HG02798 (cell line): Measurements from ENCODE around the gene DEFB131A.
"Not testable (repeated sequence)": the region's sequence is repeated elsewhere in the genome, so short reads cannot be mapped to it uniquely, and the experiment has no call there.

Experiments used
- ATAC-seq: cut with Tn5 transposase; IDR thresholded peaks from one replicate; pipeline ENCODE4 v1.9.1; 2021; ENCODE audit warnings: mild to moderate bottlenecking; ENCODE audit not compliant: unreplicated experiment, poor library complexity

Gene DEFB131A

DNA sequence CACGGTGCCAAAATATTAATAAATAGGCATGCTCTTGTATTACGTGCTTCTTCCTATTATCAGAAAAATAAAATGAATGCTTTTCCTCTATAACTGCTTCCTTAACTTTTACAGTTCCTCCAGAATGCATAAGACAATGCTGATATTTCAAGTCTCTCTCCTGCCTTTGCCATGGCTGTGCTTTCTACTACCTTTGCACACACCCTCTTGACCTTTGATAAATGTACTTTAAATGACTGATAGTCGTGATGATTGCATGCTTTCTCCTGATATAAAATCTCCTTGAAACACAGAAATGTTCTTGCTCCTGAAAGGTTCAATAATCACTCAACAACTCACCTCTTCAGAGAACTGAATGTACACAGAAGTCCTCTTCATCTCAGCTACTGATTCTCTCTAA is at the start of gene DEFB131A:
Gene DEFB131A, plus strand, starts transcription at position 301 of the 400 bp plus-strand sequence. CDS start 120 bp downstream, outside the sequence.
- ATAC-seq = not testable (repeated sequence)

GRCh38 chr4:9405774-9406173 is 38.4 kb upstream of the DEFB131A start:
- not testable (repeated sequence) for ATAC-seq

- not testable (repeated sequence) for ATAC-seq
Observed at GRCh38 chr4:9406491-9406890, 37.7 kb upstream of the DEFB131A start.

DNA sequence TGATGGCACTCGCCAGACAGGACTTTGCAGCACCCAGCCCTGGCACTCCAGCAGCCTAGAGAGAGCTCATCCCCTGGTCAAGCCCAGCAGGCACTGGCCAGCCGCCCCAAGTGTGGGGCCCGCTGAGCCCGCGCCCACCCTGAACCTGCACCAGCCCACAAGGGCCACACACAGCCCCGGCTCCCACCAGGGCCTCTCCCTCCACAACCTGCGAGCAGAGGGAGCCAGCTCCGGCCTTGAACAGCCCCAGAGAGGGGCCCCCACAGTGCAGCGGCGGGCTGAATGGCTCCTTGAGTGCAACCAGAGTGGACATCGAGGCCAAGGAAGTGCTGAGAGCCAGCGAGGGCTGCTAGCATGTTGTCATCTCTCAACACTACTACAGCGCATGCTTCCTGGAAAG is 34.4 kb upstream of the DEFB131A start:
- ATAC-seq = no peak

GRCh38 chr4:9421884-9422455 is 22.2 kb upstream of the DEFB131A start:
- not testable (repeated sequence) for ATAC-seq

- not testable (repeated sequence) for ATAC-seq
Observed at GRCh38 chr4:9425916-9426315, 18.3 kb upstream of the DEFB131A start.

- not testable (repeated sequence) for ATAC-seq
Observed at GRCh38 chr4:9430061-9430460, 14.2 kb upstream of the DEFB131A start.

GRCh38 chr4:9433320-9433719 is 10.9 kb upstream of the DEFB131A start:
- not testable (repeated sequence) for ATAC-seq

DNA sequence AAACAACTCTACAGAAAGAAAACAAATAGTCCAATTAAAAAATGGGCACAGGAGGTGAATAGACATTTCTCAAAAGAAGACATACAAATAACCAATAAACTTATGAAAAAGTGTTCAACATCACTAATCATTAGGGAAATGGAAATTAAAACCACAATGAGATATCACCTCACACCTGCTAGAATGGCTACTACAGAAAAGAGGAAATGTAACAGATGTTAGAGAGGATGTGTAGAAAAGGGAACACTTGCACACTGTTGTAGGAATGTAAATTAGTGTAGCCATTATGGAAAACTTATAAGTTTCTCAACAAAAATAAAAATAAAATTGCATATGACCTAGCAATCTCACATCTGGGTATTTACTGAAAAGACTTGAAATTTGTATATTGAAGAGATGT is 7.5 kb upstream of the DEFB131A start:
- not testable (repeated sequence) for ATAC-seq

GRCh38 chr4:9442355-9442754 is 1.9 kb upstream of the DEFB131A start:
- not testable (repeated sequence) for ATAC-seq

GRCh38 chr4:9444681-9445080 is 467 bp downstream of the DEFB131A start:
- ATAC-seq = not testable (repeated sequence)

DNA sequence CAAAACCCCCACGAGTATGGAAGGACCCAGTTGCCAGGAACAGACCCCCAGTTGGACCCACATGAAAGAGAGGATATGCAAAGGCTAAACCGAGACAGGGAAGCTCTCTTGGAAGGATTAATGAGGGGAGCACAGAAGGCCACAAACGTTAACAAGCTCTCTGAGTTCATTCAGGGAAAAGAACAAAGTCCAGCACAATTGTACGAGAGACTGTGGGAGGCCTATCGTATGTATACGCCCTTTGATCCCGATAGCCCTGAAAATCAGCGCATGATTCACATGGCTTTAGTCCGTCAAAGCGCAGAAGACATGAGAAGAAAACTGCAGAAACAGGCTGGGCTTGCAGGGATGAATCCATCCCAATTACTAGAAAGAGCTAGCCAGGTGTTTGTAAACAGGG is 8.0 kb downstream of the DEFB131A start:
- ATAC-seq = not testable (repeated sequence)

DNA sequence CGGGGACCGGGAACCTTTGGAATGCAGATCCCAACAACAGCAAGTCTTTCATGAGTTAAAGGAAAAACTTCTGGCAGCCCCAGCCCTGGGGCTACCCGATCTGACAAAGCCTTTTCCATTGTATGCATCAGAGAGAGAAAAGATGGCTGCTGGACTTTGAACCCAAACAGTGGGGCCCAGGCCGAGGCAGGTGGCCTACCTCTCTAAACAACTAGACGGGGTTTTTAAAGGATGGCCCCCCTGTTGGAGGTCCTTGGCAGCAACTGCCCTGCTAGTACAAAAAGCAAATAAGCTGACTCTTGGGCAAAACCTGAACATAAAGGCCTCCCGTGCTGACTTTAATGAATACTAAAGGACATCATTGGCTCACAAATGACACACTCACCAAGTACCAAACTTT is 10.1 kb downstream of the DEFB131A start:
- ATAC-seq = not testable (repeated sequence)

DNA sequence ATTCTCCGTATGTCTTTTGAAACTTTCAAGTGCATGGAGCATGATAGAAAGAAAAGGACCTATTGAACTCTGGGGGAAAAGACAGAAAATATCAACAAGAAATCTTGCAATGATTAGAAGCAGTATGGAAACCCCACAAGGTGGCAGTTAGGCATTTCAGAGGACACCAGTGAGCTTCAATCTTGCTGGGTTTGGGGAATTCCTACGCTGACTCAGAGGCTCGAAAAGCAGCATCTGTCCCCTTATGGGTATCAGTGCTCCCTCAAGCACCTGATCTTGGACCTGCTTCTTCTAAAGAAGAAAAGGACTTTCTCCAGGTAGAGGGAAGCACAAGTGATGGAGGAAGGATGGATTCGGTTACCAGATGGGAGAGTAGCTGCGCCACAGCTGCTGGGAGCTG is 10.8 kb downstream of the DEFB131A start:
- ATAC-seq = not testable (repeated sequence)

GRCh38 chr4:9479466-9479865 is 35.3 kb downstream of the DEFB131A start:
- ATAC-seq = not testable (repeated sequence)

DNA sequence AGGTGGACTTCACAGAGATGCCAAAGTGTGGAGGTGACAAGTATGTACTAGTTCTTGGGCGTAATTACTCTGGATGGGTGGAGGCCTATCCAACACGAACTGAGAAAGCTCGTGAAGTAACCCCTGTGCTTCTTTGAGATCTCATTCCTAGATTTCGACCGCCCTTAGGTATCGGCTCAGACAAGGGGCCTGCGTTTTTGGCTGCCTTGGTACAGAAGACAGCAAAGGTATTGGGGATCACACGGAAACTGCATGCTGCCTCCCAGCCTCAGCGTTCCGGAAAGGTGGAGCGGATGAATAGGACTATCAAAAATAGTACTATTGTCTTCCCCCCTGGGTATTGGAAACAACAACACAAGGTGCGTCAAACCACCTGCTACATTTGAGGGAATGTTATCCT is 35.9 kb downstream of the DEFB131A start:
- not testable (repeated sequence) for ATAC-seq

GRCh38 chr4:9482871-9483270 is 38.7 kb downstream of the DEFB131A start:
- not testable (repeated sequence) for ATAC-seq

DNA sequence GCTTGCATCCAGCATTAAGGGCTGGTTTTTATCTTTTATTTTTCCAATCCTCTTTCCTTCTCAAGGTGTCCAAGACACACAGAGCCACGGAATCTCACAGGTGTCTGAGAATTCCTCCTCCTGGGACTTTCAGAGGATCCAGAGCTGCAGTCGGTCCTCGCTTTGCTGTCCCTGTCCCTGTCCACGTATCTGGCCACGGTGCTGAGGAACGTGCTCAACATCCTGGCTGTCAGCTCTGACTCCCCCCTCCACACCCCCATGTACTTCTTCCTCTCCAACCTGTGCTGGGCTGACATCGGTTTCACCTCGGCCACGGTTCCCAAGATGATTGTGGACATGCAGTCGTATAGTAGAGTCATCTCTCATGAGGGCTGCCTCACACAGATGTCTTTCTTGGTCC is 39.5 kb downstream of the DEFB131A start:
- ATAC-seq = not testable (repeated sequence)

DNA sequence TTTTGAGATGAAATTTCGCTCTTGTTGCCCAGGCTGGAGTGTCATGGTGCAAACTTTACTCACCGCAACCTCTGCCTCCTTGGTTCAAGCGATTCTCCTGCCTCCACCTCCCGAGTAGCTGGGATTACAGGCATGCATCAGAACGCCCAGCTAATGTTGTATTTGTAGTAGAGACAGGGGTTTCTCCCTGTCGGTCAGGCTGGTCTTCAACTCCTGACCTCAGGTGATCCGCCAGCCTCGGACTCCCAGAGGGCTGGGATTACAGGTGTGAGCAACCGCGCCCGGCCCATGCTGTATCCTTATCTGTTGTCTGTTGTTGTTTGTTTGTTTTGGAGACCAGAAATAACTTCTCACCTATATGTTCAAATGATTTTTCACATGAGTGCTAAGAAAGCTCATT is 42.7 kb downstream of the DEFB131A start:
- ATAC-seq = not testable (repeated sequence)

DNA sequence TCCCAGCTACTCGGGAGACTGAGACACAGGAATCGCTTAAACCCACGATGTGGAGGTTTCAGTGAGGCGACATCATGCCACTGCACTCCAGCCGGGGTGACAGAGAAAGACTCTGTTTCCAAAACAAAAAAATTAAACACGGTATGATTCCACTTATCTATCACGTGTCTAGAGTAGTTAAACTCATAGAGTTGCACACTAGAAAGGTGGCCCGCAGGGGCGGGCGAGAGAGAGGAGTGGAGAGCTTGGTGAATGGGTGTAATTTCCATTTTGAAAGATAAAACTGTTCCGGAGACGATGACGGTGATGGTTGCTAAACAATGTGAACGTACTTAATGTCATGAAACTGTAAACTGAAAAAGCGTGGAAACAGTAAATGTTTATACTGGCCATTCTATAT is 44.6 kb downstream of the DEFB131A start:
- ATAC-seq = not testable (repeated sequence)

DNA sequence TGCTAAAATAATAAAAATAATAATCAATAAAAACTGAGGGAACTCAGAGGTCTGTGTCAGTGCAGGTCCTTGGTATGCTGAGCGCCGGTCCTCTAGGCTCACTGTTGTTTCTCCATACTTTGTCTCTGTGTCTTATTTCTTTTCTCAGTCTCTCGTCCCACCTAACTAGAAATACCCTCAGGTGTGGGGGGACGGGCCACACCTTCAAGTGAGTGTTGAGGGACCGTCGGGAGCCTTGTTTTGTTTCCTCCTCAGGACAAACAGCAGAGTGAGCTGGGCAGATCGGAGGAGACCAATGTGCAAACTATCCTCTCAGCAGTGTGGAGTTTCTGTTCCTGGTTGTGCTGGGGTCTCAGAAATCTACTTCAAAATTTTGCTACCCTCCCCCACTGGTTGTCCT is 46.3 kb downstream of the DEFB131A start:
- ATAC-seq = not testable (repeated sequence)

- not testable (repeated sequence) for ATAC-seq
Observed at GRCh38 chr4:9490986-9491385, 46.8 kb downstream of the DEFB131A start.
